ENCODE measurements around the gene PSMG3. TPM values are rescaled to one million over a fixed set of nuclear protein-coding genes. Genes with fewer than 3 reads are reported as not detected.

PSMG3 gene
- total RNA-seq, 1 experiment from 2014 or later: 29.9 TPM

GRCh38 chr7:1593091-1593866 lies 23.4 kb upstream of the PSMG3 start:
- H3K4me2 ChIP-seq (ENCODE audit: low read depth, low read length, poor library complexity, severe bottlenecking): no peak overlapping the region
- H3K9me2 ChIP-seq (replicated peaks; ENCODE audit: insufficient read depth, low read length): no peaks in the 10 kb centered on the region
- peaks cover 8% of the 10 kb centered on the region for H3K9me3 ChIP-seq (ENCODE audit: low read length)
- H3K36me3 ChIP-seq (ENCODE audit: insufficient read depth, low read length): no peaks in the 10 kb centered on the region
- H3K9ac ChIP-seq (ENCODE audit: low read length): no peak overlapping the region
- H3K4me1 ChIP-seq (ENCODE audit: low read length): no peaks in the 10 kb centered on the region
- H3K27me3 ChIP-seq (ENCODE audit: low read length): no peaks in the 10 kb centered on the region; the same call in 1 of the 2 replicates
- peaks cover 6% of the 10 kb centered on the region; the same call in 1 of the 2 replicates for H4K20me1 ChIP-seq (ENCODE audit: insufficient read depth, low read depth, low read length)
- no peak overlapping the region for H3K4me3 ChIP-seq (ENCODE audit: low read length)
- no peak overlapping the region for H2AFZ ChIP-seq (ENCODE audit: low read length)
- H3K79me2 ChIP-seq (ENCODE audit: low read length): no peaks in the 10 kb centered on the region
- H3K27ac ChIP-seq (ENCODE audit: low read length): no peak overlapping the region
- DNase-seq: no peak

GRCh38 chr7:1592299-1592871 lies 22.6 kb upstream of the PSMG3 start:
- Histone ChIP-seq H3K36me3 (ENCODE audit: insufficient read depth, low read length) (no peaks in the 10 kb centered on the region), H3K4me3 (ENCODE audit: low read length) (no peak overlapping the region), H3K9me2 (replicated peaks; ENCODE audit: insufficient read depth, low read length) (no peaks in the 10 kb centered on the region), H3K79me2 (ENCODE audit: low read length) (no peaks in the 10 kb centered on the region), H3K27ac (ENCODE audit: low read length) (no peak overlapping the region), H3K9ac (ENCODE audit: low read length) (no peak overlapping the region), H2AFZ (ENCODE audit: low read length) (no peak overlapping the region), H3K9me3 (ENCODE audit: low read length) (peaks cover 8% of the 10 kb centered on the region), H4K20me1 (ENCODE audit: insufficient read depth, low read depth, low read length) (peaks cover 6% of the 10 kb centered on the region; the same call in 1 of the 2 replicates), H3K27me3 (ENCODE audit: low read length) (no peaks in the 10 kb centered on the region; the same call in 1 of the 2 replicates), H3K4me2 (ENCODE audit: low read depth, low read length, poor library complexity, severe bottlenecking) (no peak overlapping the region), H3K4me1 (ENCODE audit: low read length) (no peaks in the 10 kb centered on the region)
- no peak for DNase-seq

- Histone ChIP-seq H3K4me3 (ENCODE audit: low read length) (no peak overlapping the region), H3K4me1 (ENCODE audit: low read length) (no peaks in the 10 kb centered on the region), H3K9me3 (ENCODE audit: low read length) (peaks cover 8% of the 10 kb centered on the region), H3K9me2 (replicated peaks; ENCODE audit: insufficient read depth, low read length) (no peaks in the 10 kb centered on the region), H3K27me3 (ENCODE audit: low read length) (no peaks in the 10 kb centered on the region; the same call in 1 of the 2 replicates), H3K27ac (ENCODE audit: low read length) (no peak overlapping the region), H3K4me2 (ENCODE audit: low read depth, low read length, poor library complexity, severe bottlenecking) (no peak overlapping the region), H4K20me1 (ENCODE audit: insufficient read depth, low read depth, low read length) (peaks cover 6% of the 10 kb centered on the region; the same call in 1 of the 2 replicates), H2AFZ (ENCODE audit: low read length) (no peak overlapping the region), H3K79me2 (ENCODE audit: low read length) (no peaks in the 10 kb centered on the region), H3K9ac (ENCODE audit: low read length) (no peak overlapping the region), H3K36me3 (ENCODE audit: insufficient read depth, low read length) (no peaks in the 10 kb centered on the region)
- no peak for DNase-seq
These were observed 22.0 kb upstream of the PSMG3 start for GRCh38 chr7:1591876-1592275.

GRCh38 chr7:1591396-1591795 lies 21.6 kb upstream of the PSMG3 start:
- H3K79me2 ChIP-seq (ENCODE audit: low read length): no peaks in the 10 kb centered on the region
- no peak overlapping the region for H2AFZ ChIP-seq (ENCODE audit: low read length)
- peaks cover 8% of the 10 kb centered on the region for H3K9me3 ChIP-seq (ENCODE audit: low read length)
- no peak overlapping the region for H3K9ac ChIP-seq (ENCODE audit: low read length)
- peaks cover 6% of the 10 kb centered on the region; the same call in 1 of the 2 replicates for H4K20me1 ChIP-seq (ENCODE audit: insufficient read depth, low read depth, low read length)
- no peaks in the 10 kb centered on the region for H3K9me2 ChIP-seq (replicated peaks; ENCODE audit: insufficient read depth, low read length)
- no peaks in the 10 kb centered on the region; the same call in 1 of the 2 replicates for H3K27me3 ChIP-seq (ENCODE audit: low read length)
- H3K4me1 ChIP-seq (ENCODE audit: low read length): no peaks in the 10 kb centered on the region
- H3K27ac ChIP-seq (ENCODE audit: low read length): no peak overlapping the region
- DNase-seq: no peak
- H3K36me3 ChIP-seq (ENCODE audit: insufficient read depth, low read length): no peaks in the 10 kb centered on the region
- no peak overlapping the region for H3K4me2 ChIP-seq (ENCODE audit: low read depth, low read length, poor library complexity, severe bottlenecking)
- H3K4me3 ChIP-seq (ENCODE audit: low read length): no peak overlapping the region

GRCh38 chr7:1590887-1591286 lies 21.1 kb upstream of the PSMG3 start:
- H3K79me2 ChIP-seq (ENCODE audit: low read length): no peaks in the 10 kb centered on the region
- peaks cover 6% of the 10 kb centered on the region; the same call in 1 of the 2 replicates for H4K20me1 ChIP-seq (ENCODE audit: insufficient read depth, low read depth, low read length)
- H3K27ac ChIP-seq (ENCODE audit: low read length): no peak overlapping the region
- no peak overlapping the region for H3K4me2 ChIP-seq (ENCODE audit: low read depth, low read length, poor library complexity, severe bottlenecking)
- no peaks in the 10 kb centered on the region for H3K9me2 ChIP-seq (replicated peaks; ENCODE audit: insufficient read depth, low read length)
- H2AFZ ChIP-seq (ENCODE audit: low read length): no peak overlapping the region
- no peaks in the 10 kb centered on the region; the same call in 1 of the 2 replicates for H3K27me3 ChIP-seq (ENCODE audit: low read length)
- H3K9ac ChIP-seq (ENCODE audit: low read length): no peak overlapping the region
- H3K9me3 ChIP-seq (ENCODE audit: low read length): peaks cover 8% of the 10 kb centered on the region
- no peaks in the 10 kb centered on the region for H3K4me1 ChIP-seq (ENCODE audit: low read length)
- no peak overlapping the region for H3K4me3 ChIP-seq (ENCODE audit: low read length)
- H3K36me3 ChIP-seq (ENCODE audit: insufficient read depth, low read length): no peaks in the 10 kb centered on the region
- no peak for DNase-seq

- H2AFZ ChIP-seq (ENCODE audit: low read length): no peak overlapping the region
- H3K27ac ChIP-seq (ENCODE audit: low read length): no peak overlapping the region
- no peak overlapping the region for H3K9ac ChIP-seq (ENCODE audit: low read length)
- peaks cover 8% of the 10 kb centered on the region for H3K9me3 ChIP-seq (ENCODE audit: low read length)
- H3K9me2 ChIP-seq (replicated peaks; ENCODE audit: insufficient read depth, low read length): no peaks in the 10 kb centered on the region
- peaks cover 6% of the 10 kb centered on the region; the same call in 1 of the 2 replicates for H4K20me1 ChIP-seq (ENCODE audit: insufficient read depth, low read depth, low read length)
- H3K4me2 ChIP-seq (ENCODE audit: low read depth, low read length, poor library complexity, severe bottlenecking): no peak overlapping the region
- no peak for DNase-seq
- H3K27me3 ChIP-seq (ENCODE audit: low read length): no peaks in the 10 kb centered on the region; the same call in 1 of the 2 replicates
- no peak overlapping the region for H3K4me3 ChIP-seq (ENCODE audit: low read length)
- H3K36me3 ChIP-seq (ENCODE audit: insufficient read depth, low read length): no peaks in the 10 kb centered on the region
- H3K4me1 ChIP-seq (ENCODE audit: low read length): no peaks in the 10 kb centered on the region
- no peaks in the 10 kb centered on the region for H3K79me2 ChIP-seq (ENCODE audit: low read length)
These were observed 20.6 kb upstream of the PSMG3 start for GRCh38 chr7:1590476-1590875.

- no peak for DNase-seq
- H3K27ac ChIP-seq (ENCODE audit: low read length): no peak overlapping the region
- no peak overlapping the region for H3K9ac ChIP-seq (ENCODE audit: low read length)
- H3K9me2 ChIP-seq (replicated peaks; ENCODE audit: insufficient read depth, low read length): no peaks in the 10 kb centered on the region
- no peak overlapping the region for H3K4me2 ChIP-seq (ENCODE audit: low read depth, low read length, poor library complexity, severe bottlenecking)
- no peak overlapping the region for H2AFZ ChIP-seq (ENCODE audit: low read length)
- H3K79me2 ChIP-seq (ENCODE audit: low read length): no peaks in the 10 kb centered on the region
- H4K20me1 ChIP-seq (ENCODE audit: insufficient read depth, low read depth, low read length): peaks cover 6% of the 10 kb centered on the region; the same call in 1 of the 2 replicates
- peaks cover 8% of the 10 kb centered on the region for H3K9me3 ChIP-seq (ENCODE audit: low read length)
- H3K4me3 ChIP-seq (ENCODE audit: low read length): no peak overlapping the region
- no peaks in the 10 kb centered on the region; the same call in 1 of the 2 replicates for H3K27me3 ChIP-seq (ENCODE audit: low read length)
- H3K4me1 ChIP-seq (ENCODE audit: low read length): no peaks in the 10 kb centered on the region
- H3K36me3 ChIP-seq (ENCODE audit: insufficient read depth, low read length): no peaks in the 10 kb centered on the region
These were observed 19.1 kb upstream of the PSMG3 start for GRCh38 chr7:1588978-1589377.

- Histone ChIP-seq H3K4me3 (ENCODE audit: low read length) (no peak overlapping the region), H3K9me2 (replicated peaks; ENCODE audit: insufficient read depth, low read length) (no peaks in the 10 kb centered on the region), H3K36me3 (ENCODE audit: insufficient read depth, low read length) (no peaks in the 10 kb centered on the region), H2AFZ (ENCODE audit: low read length) (no peak overlapping the region), H3K79me2 (ENCODE audit: low read length) (no peaks in the 10 kb centered on the region), H4K20me1 (ENCODE audit: insufficient read depth, low read depth, low read length) (peaks cover under 1% of the 10 kb centered on the region; the same call in 1 of the 2 replicates), H3K9ac (ENCODE audit: low read length) (no peak overlapping the region), H3K4me2 (ENCODE audit: low read depth, low read length, poor library complexity, severe bottlenecking) (no peak overlapping the region), H3K27me3 (ENCODE audit: low read length) (no peaks in the 10 kb centered on the region; the same call in 1 of the 2 replicates), H3K27ac (ENCODE audit: low read length) (no peak overlapping the region), H3K9me3 (ENCODE audit: low read length) (peaks cover 8% of the 10 kb centered on the region), H3K4me1 (ENCODE audit: low read length) (no peaks in the 10 kb centered on the region)
- no peak for DNase-seq
These were observed 17.9 kb upstream of the PSMG3 start for GRCh38 chr7:1587738-1588137.

Measured in Karpas-422 (cell line).